Measurements from ENCODE around the gene WDR7.

Gene WDR7

DNA sequence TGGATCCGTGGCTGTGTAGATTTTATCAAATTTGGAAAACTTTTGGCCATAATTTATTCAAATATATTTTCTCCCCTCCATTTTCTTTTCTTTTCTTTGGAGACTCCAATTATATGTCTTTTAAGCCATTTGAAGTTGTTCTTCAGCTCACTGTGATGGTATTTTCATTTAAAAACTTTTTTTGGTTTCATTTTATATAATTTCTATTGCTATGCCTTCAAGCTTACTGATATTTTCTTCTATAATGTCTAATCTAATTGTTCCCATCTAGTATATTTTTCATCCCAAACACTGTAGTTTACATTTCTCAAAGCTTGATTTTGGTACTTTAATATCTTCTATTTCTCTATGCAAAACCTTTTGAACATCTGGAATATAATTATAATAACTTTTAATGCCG, 72.5 kb downstream of the WDR7 start:
- no peak for DNase-seq

DNA sequence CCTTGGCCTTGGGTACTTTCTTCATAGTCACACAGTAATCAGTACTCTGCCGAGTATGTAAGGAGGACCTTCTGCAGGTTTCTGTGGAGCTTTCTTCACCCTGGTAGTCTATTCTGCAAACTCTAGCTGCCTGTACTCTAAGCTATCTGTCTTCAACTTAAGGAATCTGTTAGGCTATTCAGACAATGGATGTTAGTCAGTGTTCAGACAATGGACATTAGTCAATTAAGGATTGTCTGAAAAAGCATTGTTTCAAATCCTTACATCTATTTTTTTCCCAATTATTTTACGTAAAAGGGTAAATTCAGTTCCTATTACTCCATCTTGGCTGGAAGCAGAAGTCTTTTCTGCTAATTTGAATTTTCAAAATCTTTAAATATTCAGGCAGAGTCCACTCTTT, 75.7 kb downstream of the WDR7 start:
- no peak for DNase-seq

DNA sequence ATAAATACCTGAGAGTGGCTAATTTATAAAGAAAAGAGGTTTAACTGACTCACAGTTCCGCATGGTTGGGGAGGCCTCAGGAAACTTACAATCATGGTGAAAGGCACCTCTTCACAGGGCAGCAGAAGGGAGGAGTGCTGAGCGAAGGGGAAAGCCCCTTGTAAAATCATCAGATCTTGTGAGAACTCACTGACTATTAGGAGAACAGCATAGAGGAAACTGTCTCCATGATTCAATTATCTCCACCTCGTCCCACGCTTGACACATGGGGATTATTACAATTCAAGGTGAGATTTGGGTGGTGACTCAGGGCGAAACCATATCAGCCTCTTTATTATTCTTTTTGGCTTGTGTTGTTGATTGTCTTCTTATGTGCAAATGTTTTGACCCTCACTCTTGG, 76.2 kb downstream of the WDR7 start:
- no peak for DNase-seq

DNA sequence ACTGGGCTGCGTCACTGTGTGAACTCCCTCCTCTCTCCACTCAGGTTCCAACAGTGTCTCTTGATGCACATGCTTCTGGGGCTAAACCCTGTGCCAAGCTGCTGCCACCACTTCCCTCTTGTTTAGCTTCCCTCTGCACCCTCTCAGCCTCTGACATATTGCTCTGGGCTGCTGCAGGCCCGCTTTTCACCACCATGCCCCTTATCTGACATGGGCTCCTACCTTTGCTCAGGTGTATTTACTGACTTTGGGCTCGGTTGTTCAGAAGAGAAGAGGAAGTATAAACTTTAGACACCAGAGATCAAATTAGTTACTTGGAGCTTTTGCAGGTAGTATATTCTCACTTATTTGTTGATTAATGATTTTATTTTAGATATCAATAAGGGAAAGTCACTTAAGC, 77.6 kb downstream of the WDR7 start:
- DNase-seq: no peak

DNA sequence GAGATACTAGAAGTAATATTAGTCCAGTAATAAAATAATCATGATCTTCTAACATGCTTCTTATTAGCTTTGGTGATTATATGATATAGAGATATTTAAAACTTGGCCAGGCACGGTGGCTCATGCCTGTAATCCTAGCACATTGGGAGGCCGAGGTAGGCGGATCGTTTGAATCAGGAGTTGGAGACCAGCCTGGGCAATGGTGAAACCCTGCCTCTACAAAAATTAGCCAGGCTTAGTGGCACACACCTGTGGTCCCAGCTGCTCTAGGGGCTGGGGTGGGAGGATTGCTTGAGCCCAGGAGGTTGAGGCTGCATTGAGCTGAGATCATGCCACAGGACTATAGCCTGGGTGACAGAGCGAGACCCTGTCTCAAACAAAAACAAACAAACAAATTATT, 87.0 kb downstream of the WDR7 start:
- DNase-seq: no peak

DNA sequence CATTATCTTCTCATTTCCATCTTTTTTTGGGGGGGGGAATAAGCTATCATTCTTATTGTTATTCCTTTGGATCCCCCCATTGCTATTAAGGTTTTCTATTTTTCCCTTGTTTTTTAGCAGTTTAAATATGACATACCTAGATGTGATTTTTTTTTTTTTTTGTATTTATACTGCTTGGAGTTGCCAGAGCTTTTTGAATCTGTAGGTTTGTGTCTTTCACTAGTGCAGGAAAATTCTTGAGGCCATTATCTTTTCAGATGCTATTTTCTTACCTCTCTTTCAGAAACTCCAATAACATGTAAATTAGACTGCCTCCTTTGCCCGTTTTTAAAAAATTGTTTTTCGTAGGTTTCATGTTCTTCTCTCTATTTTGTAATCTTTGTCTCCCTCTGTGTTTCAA, 88.6 kb downstream of the WDR7 start:
- no peak for DNase-seq

DNA sequence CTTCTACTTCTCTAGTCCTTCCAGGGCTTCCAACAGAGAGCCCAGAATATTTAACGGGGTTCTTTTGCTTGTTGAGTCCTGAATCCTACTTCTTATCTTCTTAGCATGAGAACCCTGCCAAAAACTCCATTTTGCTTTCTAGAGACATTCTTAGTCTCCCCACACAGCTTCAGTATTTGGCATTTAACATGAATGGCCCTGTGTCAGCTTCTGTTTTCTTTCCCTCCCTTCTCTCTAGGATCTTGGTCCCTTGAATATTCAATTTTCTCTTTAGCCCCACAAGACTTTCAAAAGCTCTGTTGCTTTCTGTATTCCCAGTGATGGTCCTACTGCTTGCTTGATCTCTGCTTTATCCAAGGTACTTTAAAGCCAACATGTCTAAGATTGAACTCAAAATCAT, 89.5 kb downstream of the WDR7 start:
- no peak for DNase-seq

DNA sequence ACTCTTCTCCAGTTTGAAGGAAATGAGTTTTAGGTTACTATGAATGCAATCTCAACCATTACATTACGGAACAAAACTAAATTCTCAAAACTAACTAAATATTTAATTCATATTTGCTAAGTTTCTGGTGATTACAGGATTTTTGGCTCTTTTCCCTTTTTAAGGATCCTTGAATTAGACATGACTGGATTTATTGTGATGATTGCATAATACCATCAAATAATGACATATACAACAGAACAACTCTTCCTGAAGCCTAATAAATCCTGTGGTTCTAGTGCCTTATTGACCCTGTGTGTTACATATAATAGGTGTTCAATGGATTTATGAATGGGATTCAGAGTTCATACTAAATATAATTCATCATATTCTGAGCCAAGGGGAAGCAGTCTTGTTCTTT, 90.5 kb downstream of the WDR7 start:
- DNase-seq: no peak

DNA sequence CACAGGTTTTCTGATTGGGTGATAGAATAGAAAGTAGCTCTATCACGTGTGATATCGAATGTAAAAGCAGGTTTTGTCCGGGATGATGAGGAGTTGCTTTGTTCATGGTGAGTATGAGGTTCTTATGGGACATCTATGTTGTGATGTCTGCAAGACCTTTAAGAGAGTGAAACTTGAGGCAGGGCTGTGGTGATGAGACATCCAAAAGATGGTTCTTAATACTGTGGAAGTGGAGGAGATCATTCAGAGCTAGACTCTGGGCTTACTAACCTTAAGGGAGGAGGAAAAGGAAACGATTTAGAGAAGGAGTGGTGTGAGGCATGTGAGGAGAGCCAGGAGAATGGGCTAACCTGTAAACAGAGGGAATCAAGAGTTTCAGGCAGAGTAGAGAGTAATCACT, 92.0 kb downstream of the WDR7 start:
- DNase-seq: no peak

DNA sequence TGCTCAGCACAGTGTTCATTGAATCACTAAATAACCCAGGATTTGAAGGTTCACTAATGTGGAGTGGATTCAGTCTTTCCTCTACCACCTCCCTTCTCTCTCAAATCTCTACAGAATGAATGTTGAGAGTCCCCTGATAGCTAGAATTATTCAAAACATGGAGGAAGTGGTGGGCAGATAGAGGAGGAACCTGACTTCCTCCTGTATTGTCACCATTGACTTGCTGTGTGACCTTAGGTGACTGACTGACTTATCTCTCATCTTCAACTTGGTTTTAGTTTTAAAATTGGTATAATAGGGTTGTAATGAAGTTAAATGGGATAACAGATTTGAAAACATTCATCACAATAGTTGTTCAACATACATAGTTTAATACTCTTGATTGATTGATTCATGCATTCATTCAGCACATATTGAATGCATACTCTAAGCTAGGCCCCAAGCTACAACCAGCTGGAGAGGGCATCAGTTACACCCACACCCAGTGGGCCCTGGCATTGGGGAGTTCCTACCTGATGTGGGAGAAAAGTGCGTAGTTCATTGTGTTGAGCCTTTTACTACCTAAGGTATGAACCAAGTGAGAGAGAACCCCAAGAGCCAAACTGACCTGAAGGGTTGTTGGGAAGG, 96.0 kb downstream of the WDR7 start:
- no peak for DNase-seq

DNA sequence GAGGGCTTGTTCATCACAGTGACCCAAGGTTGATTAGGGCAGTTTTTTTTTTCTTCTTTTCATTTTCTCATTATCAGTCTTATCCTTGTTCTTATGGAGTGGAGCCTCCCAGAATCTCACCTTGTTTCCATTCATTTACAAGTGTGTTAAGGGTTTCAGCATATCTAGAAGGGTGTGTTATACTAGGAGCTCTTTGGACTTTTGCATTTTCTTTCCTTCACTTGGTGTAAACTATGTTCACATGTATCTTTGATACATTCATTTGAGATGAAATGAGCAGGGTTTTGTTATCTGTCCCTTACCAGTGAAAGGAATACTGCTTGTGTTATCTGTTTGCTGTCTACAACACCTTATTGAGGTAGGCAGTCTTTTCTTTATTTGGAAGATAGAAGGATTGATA, 96.7 kb downstream of the WDR7 start:
- no peak for DNase-seq

DNA sequence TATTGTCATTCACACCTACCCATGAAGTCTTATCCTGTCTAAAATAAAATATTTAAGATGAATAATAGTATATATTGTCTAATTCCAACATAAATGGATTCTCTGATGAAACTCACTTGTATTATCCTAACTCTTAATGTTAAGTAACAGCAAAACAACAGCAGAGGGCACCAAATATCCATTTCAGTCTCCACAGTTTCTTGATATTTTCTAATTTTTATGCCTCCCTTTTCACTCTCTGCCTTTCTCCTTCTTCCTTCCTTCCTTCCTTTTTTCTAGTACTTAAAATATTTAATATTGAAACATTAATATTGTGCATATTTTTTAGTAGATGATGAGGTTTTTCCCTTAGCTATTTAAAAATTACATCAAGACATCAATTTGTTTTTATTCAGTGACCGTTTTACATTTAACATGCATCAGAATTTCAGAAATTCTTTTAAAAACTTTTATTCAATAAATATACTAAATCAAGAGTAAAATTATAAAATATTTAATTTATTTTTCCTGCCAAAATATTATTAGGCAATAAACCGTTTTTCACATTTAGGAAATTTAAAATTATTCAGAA, 97.6 kb downstream of the WDR7 start:
- DNase-seq: peak; percentile 25

DNA sequence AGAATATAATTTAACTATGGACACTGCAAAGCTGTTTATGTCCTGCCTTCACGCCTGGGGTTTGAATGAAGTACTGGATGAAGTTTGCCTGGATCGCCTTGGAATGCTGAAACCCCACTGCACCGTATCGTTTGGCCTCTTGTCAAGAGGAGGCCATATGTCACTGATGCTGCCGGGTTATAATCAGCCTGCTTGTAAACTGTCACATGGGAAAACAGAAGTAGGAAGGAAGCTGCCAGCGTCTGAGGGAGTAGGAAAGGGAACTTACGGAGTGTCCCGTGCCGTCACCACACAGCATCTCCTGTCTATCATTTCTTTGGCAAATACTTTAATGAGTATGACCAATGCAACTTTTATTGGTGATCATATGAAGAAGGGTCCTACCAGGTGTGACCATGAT, 105.8 kb downstream of the WDR7 start:
- DNase-seq: peak; percentile 42

DNA sequence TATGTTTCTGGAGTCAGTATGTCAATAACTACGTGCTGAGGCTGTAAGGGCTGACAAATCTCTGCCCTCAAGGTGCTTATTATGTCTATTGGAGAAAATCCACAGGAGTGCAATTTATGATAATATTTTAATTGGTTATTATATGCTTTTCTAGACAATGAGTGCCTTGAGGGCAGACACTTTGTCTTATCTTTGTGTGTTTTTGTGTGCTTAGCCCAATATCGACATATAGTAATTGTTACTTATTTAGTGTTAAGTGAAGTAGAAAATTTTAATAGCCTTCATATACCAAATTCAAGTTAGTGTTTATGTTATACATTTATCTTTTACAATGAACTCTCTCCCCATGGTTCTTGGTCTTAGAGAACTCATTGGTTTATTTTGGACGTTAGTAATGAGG, 118.9 kb downstream of the WDR7 start:
- no peak for DNase-seq

DNA sequence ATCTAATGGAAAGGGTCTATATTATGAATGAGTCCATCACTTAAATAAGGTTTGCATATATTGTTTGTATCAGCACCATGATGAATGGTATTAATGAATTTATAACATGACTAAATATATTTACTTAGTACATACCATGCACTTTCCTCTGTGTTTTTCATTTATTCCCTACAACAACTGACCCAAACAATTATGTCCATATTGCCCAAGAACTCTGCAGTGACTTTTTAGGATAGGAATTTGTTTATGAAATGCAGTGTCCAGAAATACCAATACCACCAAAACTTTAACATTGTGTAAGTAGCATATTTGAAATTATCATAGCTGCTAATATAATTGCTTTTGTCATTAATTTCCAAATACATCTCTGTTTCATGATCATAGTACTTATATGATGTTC, 119.7 kb downstream of the WDR7 start:
- no peak for DNase-seq

DNA sequence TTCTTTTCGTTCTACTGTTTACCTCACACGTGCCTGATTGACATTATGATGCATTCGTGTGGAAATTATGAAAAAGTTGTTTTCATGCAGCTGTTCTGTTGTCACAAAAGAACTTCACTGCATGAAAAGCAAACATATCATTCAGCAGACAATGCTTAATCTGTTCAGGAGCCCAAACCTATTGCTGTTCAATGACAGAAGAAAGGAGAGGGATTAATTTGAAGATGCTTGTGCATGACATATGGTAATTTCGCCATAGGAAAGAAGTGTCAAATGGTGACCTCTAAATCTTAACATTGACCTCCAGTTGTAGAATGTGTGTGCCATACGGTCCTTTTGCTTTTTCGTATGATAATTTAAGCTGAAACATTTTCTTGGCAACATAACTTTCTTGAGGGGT, 124.5 kb downstream of the WDR7 start:
- no peak for DNase-seq

DNA sequence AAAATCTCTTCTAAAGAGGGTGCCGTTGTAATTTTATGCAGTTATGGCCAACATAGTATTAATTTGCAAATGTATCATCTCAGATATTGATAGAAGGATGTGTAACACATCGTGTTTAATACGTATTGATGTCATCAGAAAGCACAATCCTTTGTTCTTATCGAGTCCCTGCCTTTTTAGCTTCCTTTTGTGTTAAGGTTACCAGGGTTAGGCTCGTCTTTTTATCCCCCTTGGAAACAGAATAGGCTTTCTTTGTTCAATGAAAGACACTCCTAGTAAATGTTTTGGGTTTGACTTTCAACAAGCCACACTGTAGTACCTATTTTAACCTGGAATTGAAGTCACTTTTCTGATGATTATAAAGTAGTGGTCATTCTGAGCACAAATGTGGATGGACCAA, 136.2 kb downstream of the WDR7 start:
- DNase-seq: no peak

DNA sequence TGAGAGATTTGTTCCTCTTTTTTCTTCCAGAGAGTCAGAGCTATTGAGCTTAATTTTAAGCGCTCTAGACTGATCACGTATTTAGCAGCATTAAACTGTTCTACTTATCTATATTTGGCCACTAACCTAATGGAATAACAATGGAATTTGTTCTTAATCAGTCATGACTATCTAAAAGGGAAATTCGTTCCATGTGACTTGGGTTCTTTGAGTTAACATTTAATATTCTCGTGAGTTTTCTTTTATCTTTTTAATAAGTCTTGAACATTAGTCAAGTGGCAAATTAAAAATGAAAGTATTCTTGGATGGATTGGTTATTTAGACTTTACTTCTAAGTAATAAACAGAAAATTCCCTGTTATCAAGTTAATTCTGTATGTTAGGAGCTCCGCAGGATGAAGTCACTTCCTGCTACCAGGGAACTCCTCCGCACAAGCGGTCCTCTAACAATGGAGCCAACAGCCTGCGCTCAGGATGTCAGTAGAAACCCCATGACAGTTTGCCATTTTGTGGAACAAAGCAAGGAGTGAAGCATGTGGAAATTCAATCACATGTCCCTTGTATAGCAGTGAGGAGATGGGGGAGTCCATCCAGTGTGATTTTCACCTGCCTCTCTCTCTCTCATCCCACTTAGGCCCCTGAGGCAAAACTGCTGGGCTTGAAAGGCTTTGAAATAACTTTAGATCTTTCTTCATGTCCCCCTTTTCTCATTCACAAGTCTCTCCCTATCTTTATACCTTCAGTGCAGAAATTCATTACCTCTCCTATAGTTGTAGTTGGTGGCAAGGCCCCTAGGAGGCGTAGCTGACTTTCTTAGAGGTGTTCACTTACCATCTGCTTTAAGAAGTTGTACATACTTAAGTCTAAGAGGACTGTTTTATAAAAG, 138.1 kb downstream of the WDR7 start:
- DNase-seq: peak; percentile 30

DNA sequence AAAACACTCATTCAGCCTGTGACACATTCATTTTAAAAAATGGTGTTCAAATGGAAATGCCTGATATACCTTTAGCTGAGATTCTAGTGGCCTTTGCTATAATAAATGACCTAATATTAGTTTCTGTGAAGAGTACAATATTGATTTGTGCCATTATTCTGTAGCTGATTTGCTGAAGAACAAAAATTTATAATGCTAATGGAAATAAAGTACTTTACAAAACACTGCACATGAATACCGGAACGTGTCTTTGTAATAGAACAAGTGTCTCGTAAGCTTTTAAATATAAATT, 138.7 kb downstream of the WDR7 start:
- DNase-seq: no peak

DNA sequence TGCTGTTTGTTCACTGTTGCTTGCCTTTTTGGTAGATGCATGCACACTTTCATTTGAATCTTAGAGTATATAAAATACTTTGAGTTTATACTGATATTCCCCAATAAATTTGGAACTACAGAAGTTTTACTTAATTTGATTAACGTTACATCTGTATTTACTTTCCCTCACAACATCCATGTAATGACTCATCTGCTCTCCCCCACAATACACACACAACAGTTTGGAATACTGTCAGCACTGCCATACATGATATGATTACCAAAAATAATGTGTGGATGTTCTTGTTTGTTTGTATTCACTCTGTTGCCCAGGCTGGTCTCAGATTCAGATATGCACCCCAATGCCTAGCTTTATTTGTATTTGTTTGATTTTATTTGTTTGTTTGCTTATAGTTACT, 144.2 kb downstream of the WDR7 start:
- DNase-seq: no peak

DNA sequence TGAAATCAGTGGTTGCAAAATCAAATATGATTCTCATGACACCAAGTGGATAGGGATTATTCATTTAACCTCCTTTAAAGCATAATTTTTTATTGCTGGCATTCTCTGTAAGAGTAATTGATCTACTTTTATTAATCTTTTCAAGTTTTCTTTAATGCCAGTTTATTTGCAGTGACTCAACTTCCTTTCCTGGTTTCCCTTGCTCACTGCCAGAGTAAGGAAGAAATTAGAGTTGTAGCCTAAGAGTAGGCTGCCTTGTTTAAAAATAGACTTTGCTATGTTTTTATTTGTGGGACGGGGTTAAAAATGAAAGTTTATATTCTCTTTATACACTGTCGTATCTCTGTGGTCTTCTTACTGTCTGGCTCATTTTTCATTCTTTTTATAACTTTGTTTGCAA, 148.6 kb downstream of the WDR7 start:
- DNase-seq: no peak

DNA sequence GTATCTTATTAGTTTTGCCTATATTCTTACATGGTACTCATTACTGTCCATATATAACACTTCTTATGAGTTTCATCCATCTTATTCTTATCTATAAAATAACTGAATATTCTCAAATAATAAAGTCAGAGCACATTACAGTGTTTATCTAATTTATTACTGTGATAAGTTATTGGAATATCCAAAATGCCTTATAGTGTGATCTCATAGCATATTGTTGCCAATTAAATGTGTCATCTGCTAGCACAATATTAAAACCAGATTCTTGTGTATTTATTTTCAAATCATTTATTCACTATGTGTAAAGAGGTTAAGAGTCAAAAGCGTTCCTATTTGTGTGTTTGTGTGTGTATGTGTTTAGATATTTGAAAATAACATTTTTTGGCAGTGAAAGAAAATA, 151.9 kb downstream of the WDR7 start:
- DNase-seq: no peak

DNA sequence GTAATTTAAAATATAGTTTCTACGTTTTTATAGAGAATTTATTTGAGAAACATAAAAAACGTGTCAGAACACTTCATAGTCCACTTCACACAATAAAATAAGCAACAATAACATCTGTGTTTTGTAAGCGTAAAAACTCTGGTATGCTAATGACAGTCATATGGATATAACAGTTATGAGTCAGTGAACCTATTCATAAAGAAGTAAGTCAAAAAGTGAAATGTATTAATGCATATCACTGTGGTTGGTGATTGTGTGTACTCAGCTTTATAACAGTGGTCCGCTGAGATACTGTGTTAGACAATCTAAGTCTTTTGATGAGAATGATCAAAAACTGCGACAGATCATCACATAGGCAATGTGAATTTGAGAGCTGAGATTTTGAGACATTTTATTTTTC, 153.2 kb downstream of the WDR7 start:
- DNase-seq: no peak

DNA sequence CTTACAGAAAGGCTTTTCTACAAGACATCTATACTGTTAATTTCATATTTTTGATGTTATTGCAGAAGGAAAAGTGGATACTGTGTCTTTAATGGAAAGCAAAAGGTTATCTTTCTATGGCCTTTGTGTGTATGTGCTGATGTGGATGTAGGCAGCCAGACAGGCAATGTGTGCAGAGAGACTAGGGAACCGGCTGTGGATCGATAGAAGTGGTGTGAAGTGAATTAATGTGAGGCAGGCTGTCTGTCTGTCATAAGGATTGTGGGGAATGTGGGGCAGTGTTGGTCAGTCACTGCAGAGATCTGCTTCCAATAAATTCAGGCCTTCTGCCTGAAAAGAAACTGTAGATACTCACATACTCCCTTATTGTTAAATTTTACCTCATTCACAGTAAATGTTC, 156.7 kb downstream of the WDR7 start:
- no peak for DNase-seq

DNA sequence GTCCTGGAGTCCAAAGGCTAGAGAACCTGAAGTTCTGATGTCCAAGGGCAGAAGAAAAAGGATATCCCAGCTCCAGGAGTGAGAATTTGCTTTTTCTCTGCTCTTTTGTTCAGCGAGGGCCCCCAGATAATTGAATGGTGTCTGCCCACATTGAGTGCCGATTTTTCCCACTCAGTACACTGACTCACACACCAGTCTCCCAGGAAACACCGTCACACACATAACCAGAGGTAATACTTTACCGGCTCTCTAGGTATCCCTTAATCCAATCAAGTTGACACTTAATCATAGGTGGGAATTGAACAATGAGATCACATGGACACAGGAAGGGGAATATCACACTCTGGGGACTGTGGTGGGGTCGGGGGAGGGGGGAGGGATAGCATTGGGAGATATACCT, 161.5 kb downstream of the WDR7 start:
- DNase-seq: no peak
